Psoas muscle (tissue), 8 donors: ENCODE data around the gene GRK6. TPM values are rescaled to one million over a fixed set of nuclear protein-coding genes. Genes with fewer than 3 reads are reported as not detected.
A peak's percentile ranks its signal among the peaks of the same experiment; 100 is the strongest.

Experiments used
- ATAC-seq, 4 donors: fragments of 200-7000 bp; cut with Tn5 transposase; one replicate each; pipeline ENCODE4 v1.9.1; 2020; ENCODE audit warnings: moderate library complexity in 3 of 4, mild to moderate bottlenecking in 2 of 4
- DNase-seq, 2 donors: peaks; one replicate each; pipeline ENCODE4 v3.0.0-alpha.2; 2020
- H3K27ac ChIP-seq: fragments of 200-600 bp; one replicate; pipeline ENCODE4 v1.8.0; 2022
- H3K27me3 ChIP-seq, 3 donors: fragments of 200-600 bp in 1 of 3; one replicate each; pipeline versions ENCODE4 v1.6.1 to v1.8.0; 2013 to 2022; ENCODE audit warnings: low read length in 2 of 3, mild to moderate bottlenecking in 2 of 3, moderate library complexity in 1 of 3; ENCODE audit not compliant: insufficient read depth in 3 of 3
- H3K36me3 ChIP-seq, 2 donors: fragments of 200-600 bp in 1 of 2; one replicate each; pipeline versions ENCODE4 v1.6.1 to v1.8.0; 2013 to 2022; ENCODE audit warnings: low read depth in 1 of 2, mild to moderate bottlenecking in 1 of 2, moderate library complexity in 1 of 2; ENCODE audit not compliant: insufficient read depth in 1 of 2
- H3K4me1 ChIP-seq: fragments of 200-600 bp; one replicate; pipeline ENCODE4 v1.8.0; 2022
- H3K4me3 ChIP-seq: fragments of 200-600 bp; one replicate; pipeline ENCODE4 v1.8.0; 2022; ENCODE audit warnings: mild to moderate bottlenecking
- H3K9me3 ChIP-seq: fragments of 200-600 bp; one replicate; pipeline ENCODE4 v1.8.0; 2022
- CTCF ChIP-seq: fragments of 200-600 bp; IDR thresholded peaks from one replicate; pipeline ENCODE4 v1.8.0; 2022; ENCODE audit warnings: antibody characterized with exemption
- WGBS, 3 donors: extraction: QIAGEN DNeasy Blood & Tissue Kit; methylation state at CpG; one replicate each; pipeline versions ENCODE4 v1.1.6 to v1.1.7; 2013; 5-methylcytosine and 5-hydroxymethylcytosine counted together
- intact Hi-C, 2 donors: fragments of 100-400 bp; cut with DNase I; formaldehyde crosslinking; loops; one replicate each; pipeline versions ENCODE4 v1.11.0 to v1.14.2; 2022
- polyA plus RNA-seq, 3 donors: library from polyadenylated mRNA; stranded (reverse); fragments of 200-250 nt; gene quantifications; one replicate each; pipeline ENCODE4 v1.2.3, GENCODE V29; 2013
- total RNA-seq, 4 donors: library from RNA; stranded (reverse); fragmentation: NEBNext Ultra II Directional in 2 of 4; extraction: Animal tissue kit (Norgen Biotek cat#: 25700) in 2 of 4; gene quantifications; one replicate each; pipeline versions ENCODE4 v1.2.1 to v1.2.4, GENCODE V29; 2021 to 2023
- donor health status: healthy with polysubstance abuse.
- donor health status: DM: no; HTN: no; CAD: no; lungs with moderate emphysema.
- donor health status: Bipolar disorder and iron deficiency.
- donor health status: healthy.
- donor health status: DM: yes; HTN: yes; CAD: no.
- donor health status: DM: no; HTN: no; CAD: no.
- donor health status: DM: no; HTN: no; CAD: no.
- donor health status: DM: yes; HTN: yes; CAD: no.

The GRK6 gene
- total and polyA plus RNA-seq, 7 donors: 12.3 to 22.6 (median 15.8) TPM

GRCh38 chr5:177452688-177453638, 26.5 kb downstream of the GRK6 start:
- no peak for ATAC-seq
- WGBS, 3 donors: 69 to 77% (median 71%) methylated on average over 17 of the region's 17 CpGs
- peaks cover 0 to 45% (median 5%) of the 10 kb centered on the region in 3 donors for H3K27me3 ChIP-seq
- DNase-seq: no peak
- TF ChIP-seq CTCF: no peak
- intact Hi-C loops: loop anchor here (1.0 to 10.0 kb wide), 3 partner anchors 49 to 341 kb away; partner anchors contain the start of gene MXD3 (in 1 of the 2)
- peaks cover 17% of the 10 kb centered on the region for H3K4me1 ChIP-seq
- no peak overlapping the region for H3K27ac ChIP-seq
- H3K4me3 ChIP-seq: no peak overlapping the region
- H3K36me3 ChIP-seq: no peaks in the 10 kb centered on the region
- no peaks in the 10 kb centered on the region for H3K9me3 ChIP-seq

- no peak for ATAC-seq
- intact Hi-C loops: loop anchor here (1.0 to 10.0 kb wide), 6 partner anchors 47 to 342 kb away; partner anchors contain the start of gene MXD3 (in 1 of the 2)
- H3K9me3 ChIP-seq: no peaks in the 10 kb centered on the region
- no peak for DNase-seq
- peak overlapping the region; percentile 70 for H3K4me3 ChIP-seq
- peaks cover 0 to 36% (median 0%) of the 10 kb centered on the region in 3 donors for H3K27me3 ChIP-seq
- peaks cover 0 to 4% of the 10 kb centered on the region in 2 donors for H3K36me3 ChIP-seq
- H3K27ac ChIP-seq: no peak overlapping the region
- no peak for TF ChIP-seq CTCF
- 10 to 11% (median 11%) methylated on average over 27 to 31 of the region's 31 CpGs for WGBS, 3 donors
- H3K4me1 ChIP-seq: peaks cover 15% of the 10 kb centered on the region
Measured at GRCh38 chr5:177453852-177454396, 27.4 kb downstream of the GRK6 start.

GRCh38 chr5:177454397-177455035, 28.0 kb downstream of the GRK6 start:
- no peaks in the 10 kb centered on the region for H3K9me3 ChIP-seq
- WGBS, 3 donors: 0 to 1% (median 0%) methylated on average over 51 to 84 of the region's 84 CpGs
- TF ChIP-seq CTCF: peak; percentile 91
- peak overlapping the region; percentile 79 for H3K27ac ChIP-seq
- peaks cover 0 to 4% of the 10 kb centered on the region in 2 donors for H3K36me3 ChIP-seq
- ATAC-seq (peak; percentile 71 to 80 (median 76)), DNase-seq (peak; percentile 92 to 96)
- peak overlapping the region; percentile 70 for H3K4me3 ChIP-seq
- peaks cover 15% of the 10 kb centered on the region for H3K4me1 ChIP-seq
- peaks cover 0 to 31% (median 0%) of the 10 kb centered on the region in 3 donors for H3K27me3 ChIP-seq
- intact Hi-C loops: loop anchor here (1.0 to 10.0 kb wide), 6 partner anchors 46 to 342 kb away; partner anchors contain the start of gene MXD3 (in 1 of the 2)

GRCh38 chr5:177455036-177455660, 28.7 kb downstream of the GRK6 start:
- Histone ChIP-seq H3K27ac (peak overlapping the region; percentile 79), H3K4me1 (peaks cover 15% of the 10 kb centered on the region), H3K4me3 (peak overlapping the region; percentile 70), H3K9me3 (no peaks in the 10 kb centered on the region), H3K27me3 (peaks cover 0 to 26% (median 0%) of the 10 kb centered on the region in 3 donors), H3K36me3 (peaks cover 0 to 4% of the 10 kb centered on the region in 2 donors)
- peak; percentile 67 for TF ChIP-seq CTCF
- ATAC-seq (peak; percentile 69 to 75 (median 72)), DNase-seq (peak; percentile 82 to 89)
- WGBS, 3 donors: 0 to 1% (median 1%) methylated on average over 52 to 80 of the region's 80 CpGs
- intact Hi-C loops: loop anchor here (2.0 to 10.0 kb wide), 2 partner anchors 46 to 140 kb away; partner anchors contain the start of gene MXD3 (in 1 of the 2)
